Subcutaneous adipose tissue (tissue), 4 donors: ENCODE data around the gene MYH10. TPM values are rescaled to one million over a fixed set of nuclear protein-coding genes. Genes with fewer than 3 reads are reported as not detected.

Experiments
- total RNA-seq, 4 donors: library from RNA; depleted of rRNA; stranded (reverse); fragments of >200 nt; gene quantifications; one replicate each; pipeline ENCODE4 v1.1.0, GENCODE V29; 2016
- TF ChIP-seq, protein P1 (sequence below): fragments of 450-650 bp; IDR thresholded peaks from one replicate; pipeline ENCODE4 v1.5.1; 2016; ENCODE audit warnings: low read depth, mild to moderate bottlenecking, control low read depth, antibody characterized with exemption, moderate library complexity

Gene MYH10
- total RNA-seq, 4 donors from 2014 or later: 39.8 to 70.6 (median 47.9) TPM

DNA sequence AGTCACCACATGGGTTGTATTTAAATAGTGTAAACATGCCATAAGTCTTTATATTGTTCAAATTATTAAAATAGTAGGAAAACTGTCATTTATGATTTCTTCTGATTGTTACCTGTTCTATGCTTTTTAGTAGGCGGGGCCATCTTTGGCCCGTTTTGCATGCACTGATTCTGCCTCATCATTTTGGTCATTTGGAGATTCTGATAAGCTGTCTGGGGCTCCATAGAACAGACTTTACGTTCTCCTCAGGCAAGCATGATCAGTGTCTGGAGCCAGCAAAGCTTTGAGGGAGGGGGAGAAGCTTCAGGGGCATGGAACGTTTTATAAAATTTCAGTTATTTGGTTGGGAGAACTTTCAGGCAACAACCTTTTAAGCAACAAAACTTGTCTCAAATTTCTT is 186.0 kb downstream of the MYH10 start:
- TF ChIP-seq, protein P1, sequence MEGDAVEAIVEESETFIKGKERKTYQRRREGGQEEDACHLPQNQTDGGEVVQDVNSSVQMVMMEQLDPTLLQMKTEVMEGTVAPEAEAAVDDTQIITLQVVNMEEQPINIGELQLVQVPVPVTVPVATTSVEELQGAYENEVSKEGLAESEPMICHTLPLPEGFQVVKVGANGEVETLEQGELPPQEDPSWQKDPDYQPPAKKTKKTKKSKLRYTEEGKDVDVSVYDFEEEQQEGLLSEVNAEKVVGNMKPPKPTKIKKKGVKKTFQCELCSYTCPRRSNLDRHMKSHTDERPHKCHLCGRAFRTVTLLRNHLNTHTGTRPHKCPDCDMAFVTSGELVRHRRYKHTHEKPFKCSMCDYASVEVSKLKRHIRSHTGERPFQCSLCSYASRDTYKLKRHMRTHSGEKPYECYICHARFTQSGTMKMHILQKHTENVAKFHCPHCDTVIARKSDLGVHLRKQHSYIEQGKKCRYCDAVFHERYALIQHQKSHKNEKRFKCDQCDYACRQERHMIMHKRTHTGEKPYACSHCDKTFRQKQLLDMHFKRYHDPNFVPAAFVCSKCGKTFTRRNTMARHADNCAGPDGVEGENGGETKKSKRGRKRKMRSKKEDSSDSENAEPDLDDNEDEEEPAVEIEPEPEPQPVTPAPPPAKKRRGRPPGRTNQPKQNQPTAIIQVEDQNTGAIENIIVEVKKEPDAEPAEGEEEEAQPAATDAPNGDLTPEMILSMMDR: no peak

DNA sequence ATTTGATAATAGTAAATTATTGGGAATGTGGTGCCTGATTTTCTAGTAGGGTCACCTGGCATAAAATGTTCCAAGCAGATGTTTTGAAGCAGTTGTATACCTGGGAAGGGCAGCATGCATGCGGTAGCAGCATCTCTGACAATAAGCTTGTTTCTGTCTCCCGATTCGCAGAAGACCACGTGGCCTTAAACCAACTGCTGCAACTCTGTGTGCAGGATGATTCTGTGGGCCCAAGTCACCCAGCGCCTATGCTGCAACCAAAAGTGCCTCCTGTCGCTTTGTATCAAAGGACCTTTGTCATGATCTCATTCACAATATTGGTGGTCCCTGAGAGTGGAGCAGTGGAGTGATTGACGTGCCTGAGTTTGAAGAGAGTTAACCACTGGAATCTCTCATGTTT is 186.8 kb downstream of the MYH10 start:
- TF ChIP-seq, protein P1: no peak

- TF ChIP-seq, protein P1: no peak
These were observed 188.2 kb downstream of the MYH10 start for GRCh38 chr17:8442310-8442709.

GRCh38 chr17:8441690-8442089 is 188.8 kb downstream of the MYH10 start:
- TF ChIP-seq, protein P1: no peak

- TF ChIP-seq, protein P1: no peak
These were observed 190.8 kb downstream of the MYH10 start for GRCh38 chr17:8439681-8440080.

DNA sequence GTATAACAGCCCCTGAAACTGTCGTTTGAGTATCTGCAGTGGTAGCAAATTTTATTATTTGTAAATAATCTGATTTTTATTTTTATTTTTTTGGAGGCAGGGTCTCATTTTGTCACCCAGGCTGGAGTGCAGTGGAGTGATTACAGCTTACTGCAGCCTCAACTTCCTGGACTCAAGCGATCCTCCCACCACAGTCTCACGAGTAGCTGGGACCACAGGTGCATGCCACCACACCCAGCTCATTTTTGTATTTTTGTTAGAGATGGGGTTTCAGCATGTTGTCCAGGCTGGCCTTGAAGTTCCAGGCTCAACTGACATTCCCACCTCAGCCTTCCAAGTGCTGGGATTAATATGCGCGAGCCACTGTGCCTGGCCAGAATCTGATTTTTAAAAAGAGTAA is 192.1 kb downstream of the MYH10 start:
- TF ChIP-seq, protein P1: no peak

GRCh38 chr17:8436844-8437171 is 193.7 kb downstream of the MYH10 start:
- TF ChIP-seq, protein P1: no peak
